Endometrial microvascular endothelial cells (primary cell): ENCODE measurements around the gene ZNF148. TPM values are rescaled to one million over a fixed set of nuclear protein-coding genes. Genes with fewer than 3 reads are reported as not detected.

ENCODE experiments used
- in situ Hi-C: cut with HindIII; loops from 2 replicates; pipeline ENCODE4 v1.10.0; 2017; ENCODE audit warnings: low sequenced_read_pairs, low pct_unique_long_range_greater_than_20kb; ENCODE audit errors: inconsistent ontology term
- total RNA-seq: library from RNA; depleted of rRNA; stranded (reverse); fragments of >200 nt; gene quantifications from one replicate; pipeline ENCODE4 v1.2.3, GENCODE V29; 2015; ENCODE audit errors: inconsistent ontology term

ZNF148 gene
- total RNA-seq, 1 donor from 2014 or later, result 16.2 TPM

- in situ Hi-C loops, result no loop called here
Measured at GRCh38 chr3:125211523-125212090, 163.5 kb downstream of the ZNF148 start.

GRCh38 chr3:125207949-125208568, 167.1 kb downstream of the ZNF148 start:
- in situ Hi-C loops, result no loop called here

- in situ Hi-C loops, result no loop called here
Measured at GRCh38 chr3:125207507-125207906, 167.6 kb downstream of the ZNF148 start.

GRCh38 chr3:125206934-125207333, 168.2 kb downstream of the ZNF148 start:
- in situ Hi-C loops, result no loop called here

GRCh38 chr3:125203731-125204130, 171.4 kb downstream of the ZNF148 start:
- in situ Hi-C loops, result no loop called here

GRCh38 chr3:125202197-125202596, 172.9 kb downstream of the ZNF148 start:
- in situ Hi-C loops, result no loop called here

- in situ Hi-C loops, result no loop called here
Measured at GRCh38 chr3:125200731-125201139, 174.4 kb downstream of the ZNF148 start.

GRCh38 chr3:125194849-125195601, 180.1 kb downstream of the ZNF148 start:
- in situ Hi-C loops, result no loop called here

- in situ Hi-C loops, result no loop called here
Measured at GRCh38 chr3:125194061-125194848, 180.9 kb downstream of the ZNF148 start.

GRCh38 chr3:125192190-125193035, 182.7 kb downstream of the ZNF148 start:
- in situ Hi-C loops, result no loop called here

GRCh38 chr3:125191730-125192129, 183.4 kb downstream of the ZNF148 start:
- in situ Hi-C loops, result no loop called here

GRCh38 chr3:125191256-125191655, 183.9 kb downstream of the ZNF148 start:
- in situ Hi-C loops, result no loop called here

GRCh38 chr3:125190786-125191185, 184.3 kb downstream of the ZNF148 start:
- in situ Hi-C loops, result no loop called here

- in situ Hi-C loops, result no loop called here
Measured at GRCh38 chr3:125189378-125190165, 185.6 kb downstream of the ZNF148 start.

- in situ Hi-C loops, result no loop called here
Measured at GRCh38 chr3:125188955-125189354, 186.2 kb downstream of the ZNF148 start.

GRCh38 chr3:125187599-125187910, 187.6 kb downstream of the ZNF148 start:
- in situ Hi-C loops, result no loop called here

GRCh38 chr3:125186800-125187598, 188.1 kb downstream of the ZNF148 start:
- in situ Hi-C loops, result no loop called here
